Lower leg skin (tissue), 3 donors: ENCODE measurements around the gene ETHE1.

Experiments
- POLR2A ChIP-seq, 2 donors: fragments of 450-650 bp; IDR thresholded peaks; one replicate each; pipeline ENCODE4 v1.6.1; 2016 to 2017; ENCODE audit warnings: antibody characterized with exemption in 2 of 2, mild to moderate bottlenecking in 1 of 2, moderate library complexity in 1 of 2
- TF ChIP-seq, protein P1 (sequence below), 3 donors: fragments of 450-650 bp; IDR thresholded peaks; one replicate each; pipeline ENCODE4 v1.5.1; 2016; ENCODE audit warnings: antibody characterized with exemption in 3 of 3, mild to moderate bottlenecking in 3 of 3, moderate library complexity in 2 of 3

DNA sequence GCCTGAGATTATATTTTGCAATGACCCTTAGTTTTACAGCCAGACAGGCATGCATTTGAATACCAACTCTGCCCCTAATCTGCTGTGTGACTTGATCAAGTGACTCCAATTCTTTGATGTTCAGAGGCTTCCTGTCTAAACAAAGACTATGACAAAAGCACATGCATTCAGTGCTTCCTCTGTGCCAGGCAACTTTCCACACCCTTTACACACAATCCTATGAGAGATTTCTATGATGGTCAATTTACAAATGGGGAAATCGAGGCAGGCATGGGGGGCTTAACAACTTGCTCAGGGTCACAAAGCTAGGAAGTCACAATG lies 57.9 kb downstream of the ETHE1 start:
- TF ChIP-seq, protein P1, sequence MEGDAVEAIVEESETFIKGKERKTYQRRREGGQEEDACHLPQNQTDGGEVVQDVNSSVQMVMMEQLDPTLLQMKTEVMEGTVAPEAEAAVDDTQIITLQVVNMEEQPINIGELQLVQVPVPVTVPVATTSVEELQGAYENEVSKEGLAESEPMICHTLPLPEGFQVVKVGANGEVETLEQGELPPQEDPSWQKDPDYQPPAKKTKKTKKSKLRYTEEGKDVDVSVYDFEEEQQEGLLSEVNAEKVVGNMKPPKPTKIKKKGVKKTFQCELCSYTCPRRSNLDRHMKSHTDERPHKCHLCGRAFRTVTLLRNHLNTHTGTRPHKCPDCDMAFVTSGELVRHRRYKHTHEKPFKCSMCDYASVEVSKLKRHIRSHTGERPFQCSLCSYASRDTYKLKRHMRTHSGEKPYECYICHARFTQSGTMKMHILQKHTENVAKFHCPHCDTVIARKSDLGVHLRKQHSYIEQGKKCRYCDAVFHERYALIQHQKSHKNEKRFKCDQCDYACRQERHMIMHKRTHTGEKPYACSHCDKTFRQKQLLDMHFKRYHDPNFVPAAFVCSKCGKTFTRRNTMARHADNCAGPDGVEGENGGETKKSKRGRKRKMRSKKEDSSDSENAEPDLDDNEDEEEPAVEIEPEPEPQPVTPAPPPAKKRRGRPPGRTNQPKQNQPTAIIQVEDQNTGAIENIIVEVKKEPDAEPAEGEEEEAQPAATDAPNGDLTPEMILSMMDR (IDR thresholded peaks at IDR 0.05): no peak
- no peak for TF ChIP-seq POLR2A (IDR thresholded peaks at IDR 0.05)
